ENCODE data around the gene WDR70.

Gene WDR70

DNA sequence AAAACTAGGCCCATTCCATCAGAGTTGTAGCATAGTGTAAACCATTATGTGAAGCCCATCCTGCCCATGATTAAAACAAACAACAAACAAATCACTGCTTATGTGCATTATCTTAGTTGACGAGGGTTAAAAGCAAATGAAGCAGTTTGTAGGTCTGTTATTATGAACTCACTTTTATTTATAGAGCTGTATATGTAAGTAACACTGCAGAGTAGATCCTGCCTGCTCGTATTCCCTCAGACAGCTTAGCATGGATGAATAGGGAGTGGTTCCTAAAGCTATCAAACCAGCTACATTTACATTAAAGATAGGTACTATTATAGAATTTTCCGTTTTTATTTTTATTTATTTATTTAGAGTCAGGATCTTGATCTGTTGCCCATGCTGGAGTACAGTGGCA is 348.1 kb downstream of the WDR70 start:
- DNase-seq: no peak
- intact Hi-C loops (cut with DNase I): loop anchor here (5.0 kb wide), 1 partner anchor 110 kb away; no protein-coding TSS in a partner anchor

GRCh38 chr5:37730896-37731455 is 351.9 kb downstream of the WDR70 start:
- intact Hi-C loops (cut with DNase I): no loop called here
- DNase-seq: no peak

- intact Hi-C loops (cut with DNase I): no loop called here
- no peak for DNase-seq
These were observed 355.0 kb downstream of the WDR70 start for GRCh38 chr5:37734114-37734513.

DNA sequence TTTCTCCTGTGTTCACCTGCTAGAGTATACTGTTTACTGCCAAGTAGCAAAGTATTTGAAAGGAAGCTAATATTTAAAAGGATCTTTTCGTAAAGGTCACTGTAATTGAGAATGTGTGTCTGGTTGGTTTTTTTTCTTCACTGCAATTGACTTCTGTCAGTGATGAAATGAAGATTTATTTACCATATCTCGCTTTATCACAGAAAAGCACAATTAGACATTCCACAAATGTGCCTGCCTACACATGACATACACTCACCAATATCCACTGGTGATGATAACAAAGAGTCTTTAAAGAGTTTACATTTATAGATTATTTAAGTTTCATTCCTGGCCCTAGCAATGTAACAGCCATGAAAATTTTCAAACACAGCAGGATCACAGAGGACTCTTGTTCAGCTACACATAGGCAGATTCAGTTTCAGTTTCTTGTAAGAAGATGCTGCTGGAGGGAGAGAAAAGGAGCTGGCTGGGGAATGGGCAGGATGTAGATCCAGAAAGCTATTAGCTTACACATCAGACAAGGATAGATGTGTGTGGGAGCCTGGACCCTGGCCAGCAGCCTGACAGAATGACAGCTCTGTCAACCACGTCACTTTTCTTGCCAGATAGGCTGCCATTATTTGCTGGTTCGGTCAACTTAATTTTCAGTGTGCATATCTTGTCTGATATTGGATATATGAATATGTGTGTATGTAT is 356.7 kb downstream of the WDR70 start:
- peak; percentile 35 to 91 (median 76) for DNase-seq
- intact Hi-C loops (cut with DNase I): no loop called here

GRCh38 chr5:37736397-37736796 is 357.3 kb downstream of the WDR70 start:
- DNase-seq: no peak
- intact Hi-C loops (cut with DNase I): no loop called here

DNA sequence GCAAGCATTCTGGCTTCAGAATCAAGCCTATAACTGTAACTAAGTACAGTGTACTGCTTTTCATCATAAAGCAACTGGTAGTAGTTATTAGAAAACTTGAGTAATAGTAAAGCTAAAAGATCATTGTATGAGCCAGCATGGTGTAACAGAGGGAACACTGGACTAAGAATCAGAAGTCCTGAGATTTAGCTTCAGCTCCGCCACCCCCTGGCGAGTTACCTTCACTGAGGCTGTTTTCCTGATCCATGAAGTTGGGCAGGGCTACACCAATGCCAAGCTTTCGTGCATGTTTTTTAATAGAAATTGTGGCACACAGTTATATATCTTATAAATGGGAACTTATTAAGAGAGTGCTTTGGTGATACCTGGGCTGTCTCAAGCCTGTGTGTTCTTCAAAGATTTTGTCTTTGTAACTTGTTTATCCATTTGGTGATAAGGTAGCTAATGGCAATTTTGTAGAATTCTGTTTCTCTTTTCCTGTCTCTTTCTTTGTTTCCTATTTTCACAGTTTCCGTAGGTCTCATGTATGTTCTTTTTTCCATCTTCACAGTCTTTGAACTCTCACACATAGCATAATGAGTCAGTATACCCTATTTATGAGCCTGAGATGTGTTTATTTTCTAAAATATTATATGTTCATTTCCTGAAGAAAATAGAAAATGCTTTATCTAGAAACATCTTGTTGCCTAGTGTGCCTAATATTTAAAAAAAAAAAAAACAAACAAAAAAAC is 358.4 kb downstream of the WDR70 start:
- peak in 1 of 42 donors; percentile 19 for DNase-seq
- intact Hi-C loops (cut with DNase I): no loop called here

- intact Hi-C loops (cut with DNase I): no loop called here
- DNase-seq: no peak
These were observed 359.1 kb downstream of the WDR70 start for GRCh38 chr5:37738057-37738691.

- no peak for DNase-seq
- intact Hi-C loops (cut with DNase I): no loop called here
These were observed 359.9 kb downstream of the WDR70 start for GRCh38 chr5:37738865-37739488.

DNA sequence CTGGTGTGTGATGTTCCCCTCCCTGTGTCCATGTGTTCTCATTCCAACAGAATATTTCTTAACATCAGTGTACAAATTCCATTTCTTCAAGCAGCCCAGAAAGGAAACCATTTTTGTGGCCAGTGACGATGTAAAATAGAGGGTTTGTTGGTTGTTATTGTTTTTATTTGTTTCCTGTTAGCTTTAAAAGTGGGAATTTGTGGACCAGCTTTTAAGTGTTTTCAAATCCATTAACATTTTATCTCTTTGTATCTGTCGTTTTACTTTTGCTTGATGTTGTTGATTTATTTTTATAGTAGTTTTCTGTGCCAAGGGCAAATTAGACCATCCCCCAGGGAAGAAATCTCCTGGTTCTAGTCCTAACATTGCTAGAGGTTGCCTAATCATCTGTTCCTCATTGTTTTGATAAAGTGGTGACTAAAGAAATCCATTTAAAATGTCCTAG is 360.7 kb downstream of the WDR70 start:
- intact Hi-C loops (cut with DNase I): no loop called here
- DNase-seq: no peak

GRCh38 chr5:37740331-37741066 is 361.4 kb downstream of the WDR70 start:
- no peak for DNase-seq
- intact Hi-C loops (cut with DNase I): no loop called here

DNA sequence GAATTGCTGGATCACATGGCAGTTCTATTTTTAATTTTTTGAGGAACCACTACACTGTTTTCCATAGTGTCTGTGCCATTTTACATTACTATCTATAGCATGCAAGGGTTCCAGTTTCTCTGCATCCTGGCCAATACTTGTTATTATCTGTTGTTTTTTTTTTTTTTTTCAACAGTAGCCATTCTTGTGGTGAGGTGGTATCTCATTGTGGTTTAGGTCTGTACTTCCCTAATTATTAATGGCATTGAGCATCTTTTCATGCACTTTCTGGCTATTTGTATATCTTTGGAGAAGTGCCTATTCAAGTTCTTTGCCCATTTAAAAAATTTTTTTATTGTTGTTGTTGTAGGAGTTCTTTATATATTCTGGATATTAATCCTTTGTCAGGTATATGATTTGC is 363.0 kb downstream of the WDR70 start:
- DNase-seq: no peak
- intact Hi-C loops (cut with DNase I): no loop called here

GRCh38 chr5:37751227-37751626 is 372.1 kb downstream of the WDR70 start:
- intact Hi-C loops (cut with DNase I): no loop called here
- no peak for DNase-seq

DNA sequence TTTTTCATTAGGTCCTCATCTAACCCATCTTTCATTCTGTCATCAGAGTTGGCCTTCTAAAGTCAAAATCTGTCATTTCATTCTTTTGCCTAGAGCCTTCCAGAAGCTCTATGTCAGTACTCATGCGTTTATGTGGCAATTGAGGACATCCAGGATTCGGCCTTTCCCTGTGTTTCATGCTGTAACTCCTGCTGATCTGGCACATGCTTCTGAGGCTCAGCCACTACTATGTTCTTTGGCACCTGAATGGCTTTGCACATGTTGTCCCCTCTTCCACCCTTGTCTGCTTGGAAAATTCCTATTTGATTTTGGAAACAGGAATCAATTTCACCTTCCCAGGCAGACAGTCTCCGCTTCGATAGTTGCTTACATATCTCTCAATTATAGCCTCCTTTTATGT is 375.9 kb downstream of the WDR70 start:
- intact Hi-C loops (cut with DNase I): no loop called here
- DNase-seq: no peak

DNA sequence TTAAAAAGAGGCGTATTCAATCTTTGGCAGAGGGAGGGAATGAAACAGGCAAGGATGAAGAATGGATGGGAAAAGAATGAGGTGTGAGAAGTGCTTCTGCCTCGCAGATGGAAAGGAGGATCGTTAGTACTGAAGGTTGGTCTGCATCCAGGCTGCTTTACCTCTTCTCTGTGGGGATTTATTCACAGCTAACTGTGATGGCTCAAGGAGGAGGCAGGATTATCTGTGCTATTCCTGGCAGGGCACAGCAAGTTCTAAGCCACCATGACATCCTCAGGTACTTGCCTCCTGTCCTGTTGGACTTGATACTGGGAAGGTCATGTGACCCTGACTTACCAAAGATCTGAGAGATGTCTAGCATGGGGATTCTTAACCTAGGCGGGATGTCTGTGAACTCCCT is 376.5 kb downstream of the WDR70 start:
- no peak for DNase-seq
- intact Hi-C loops (cut with DNase I): no loop called here

DNA sequence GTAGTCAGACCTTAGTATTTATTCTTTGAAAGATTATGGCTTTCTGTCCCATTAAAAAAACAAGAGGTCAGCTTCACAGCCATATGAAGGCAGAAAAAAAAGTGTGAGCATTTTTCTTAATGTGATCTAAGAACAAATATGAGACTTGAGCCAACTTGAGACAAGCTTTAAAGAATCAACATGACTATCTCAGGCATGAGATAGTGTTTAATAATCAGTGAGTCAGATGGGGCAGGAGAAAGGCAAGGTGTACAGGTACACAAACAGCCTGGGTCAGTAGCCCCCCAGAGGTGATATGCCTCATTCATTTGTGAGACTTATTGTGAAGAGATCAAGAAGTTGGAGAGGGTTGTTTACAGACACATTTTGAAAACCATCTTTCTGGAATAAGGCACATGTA is 377.1 kb downstream of the WDR70 start:
- intact Hi-C loops (cut with DNase I): no loop called here
- DNase-seq: no peak

- DNase-seq: no peak
- intact Hi-C loops (cut with DNase I): no loop called here
These were observed 379.0 kb downstream of the WDR70 start for GRCh38 chr5:37757980-37758582.

DNA sequence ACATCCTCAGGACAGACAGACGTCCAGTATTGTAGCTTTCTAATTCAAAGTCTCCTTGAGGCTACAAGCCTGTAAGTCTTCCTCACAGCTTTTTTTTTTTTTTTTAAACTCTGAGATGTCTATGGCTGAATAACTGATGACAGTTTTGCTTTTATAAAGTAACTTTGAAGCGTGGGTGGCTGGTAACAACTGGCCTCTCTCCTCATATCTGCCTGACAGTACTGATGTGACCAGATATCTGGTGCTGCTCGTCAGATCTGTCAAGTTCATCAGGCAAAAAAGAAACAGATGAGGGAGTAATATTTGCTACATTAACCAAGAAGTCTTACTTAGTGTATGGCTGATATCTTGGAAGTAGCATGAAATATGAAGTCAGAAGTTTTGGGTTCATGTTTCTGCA is 388.1 kb downstream of the WDR70 start:
- intact Hi-C loops (cut with DNase I): no loop called here
- DNase-seq: no peak

DNA sequence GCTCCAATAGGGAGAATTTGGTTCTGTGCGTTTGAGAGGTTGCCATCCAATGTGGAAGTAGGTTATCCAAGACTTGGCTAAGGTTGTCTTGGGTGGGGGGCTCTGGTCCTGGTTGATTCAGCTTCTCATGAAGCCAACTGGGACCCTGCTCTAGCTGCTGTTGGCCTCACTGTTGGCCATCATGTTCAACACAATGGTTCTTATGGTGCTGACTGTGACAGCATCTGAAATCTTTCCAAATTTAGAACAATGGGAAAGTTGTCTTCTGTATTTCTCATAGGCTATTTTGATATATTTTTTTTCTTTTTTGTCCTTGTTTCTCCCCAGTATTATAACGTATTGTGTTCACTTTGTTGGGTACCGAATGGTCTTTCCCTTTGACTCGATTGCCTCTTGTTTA is 388.8 kb downstream of the WDR70 start:
- intact Hi-C loops (cut with DNase I): no loop called here
- DNase-seq: peak in 29 of 42 donors; percentile 5 to 73 (median 43)

DNA sequence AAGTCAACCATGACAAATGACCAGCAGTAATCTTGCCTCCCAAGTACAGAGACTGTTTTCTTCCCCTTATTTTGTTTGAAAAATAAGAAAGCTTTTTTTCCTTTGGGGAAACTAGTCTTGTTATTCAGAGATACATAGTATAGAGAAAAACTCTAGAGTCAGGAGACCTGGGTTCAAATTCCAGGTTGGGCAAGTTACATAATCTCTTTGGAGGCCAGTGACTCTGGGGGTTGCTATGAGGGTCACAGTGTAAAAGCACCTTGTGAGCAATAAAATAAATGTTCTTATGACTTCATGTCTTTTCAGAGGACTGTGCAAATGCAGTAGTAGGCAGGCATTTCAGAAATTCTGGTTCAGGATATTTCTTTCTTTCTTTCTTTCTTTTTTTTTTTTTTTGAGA is 389.3 kb downstream of the WDR70 start:
- intact Hi-C loops (cut with DNase I): no loop called here
- DNase-seq: no peak

Measured in head of caudate nucleus (tissue), 42 donors.